Activated naive CD8-positive, alpha-beta T cell treated with anti-CD3 and anti-CD28 coated beads, Interleukin-2, amount 10 ng/mL, durations not matched to agents 7 days and 5 days (primary cell): ENCODE results near the gene NMT2. TPM values are rescaled to one million over a fixed set of nuclear protein-coding genes. Genes with fewer than 3 reads are reported as not detected.

Experiments used
- ATAC-seq: fragments of 150-1000 bp; cut with Tn5 transposase; one replicate; pipeline ENCODE4 v1.10.0; 2021; ENCODE audit warnings: low read depth, moderate library complexity
- POLR2A ChIA-PET: fragments of 350-600 bp; sonication (Branson Sonifier 250); formaldehyde crosslinking; loops from one replicate; lab custom pipeline; 2021; ENCODE audit warnings: antibody characterized with exemption; lab: Charles Lee
- DNase-seq: peaks from one replicate; pipeline ENCODE4 v3.0.0; 2021
- H3K27ac Mint-ChIP-seq: one replicate; pipeline ENCODE4 v1.8.0; 2022; ENCODE audit warnings: mild to moderate bottlenecking, mixed read lengths
- H3K27me3 Mint-ChIP-seq: one replicate; pipeline ENCODE4 v1.8.0; 2022; ENCODE audit warnings: mild to moderate bottlenecking, moderate library complexity, mixed read lengths
- H3K36me3 Mint-ChIP-seq: one replicate; pipeline ENCODE4 v1.8.0; 2021; ENCODE audit warnings: mild to moderate bottlenecking, mixed read lengths
- H3K4me1 Mint-ChIP-seq: one replicate; pipeline ENCODE4 v1.8.0; 2021; ENCODE audit warnings: mixed read lengths
- H3K4me3 Mint-ChIP-seq: one replicate; pipeline ENCODE4 v1.8.0; 2022; ENCODE audit warnings: mild to moderate bottlenecking, moderate library complexity, mixed read lengths
- H3K9me3 Mint-ChIP-seq: one replicate; pipeline ENCODE4 v1.8.0; 2021; ENCODE audit warnings: mixed read lengths
- total RNA-seq, 2 experiments: library from RNA; stranded (reverse); gene quantifications; one replicate each; pipeline ENCODE4 v1.2.3, GENCODE V29; 2021

Gene NMT2
- total RNA-seq, 2 experiments from 2014 or later, result 56.1 to 59.2 TPM

DNA sequence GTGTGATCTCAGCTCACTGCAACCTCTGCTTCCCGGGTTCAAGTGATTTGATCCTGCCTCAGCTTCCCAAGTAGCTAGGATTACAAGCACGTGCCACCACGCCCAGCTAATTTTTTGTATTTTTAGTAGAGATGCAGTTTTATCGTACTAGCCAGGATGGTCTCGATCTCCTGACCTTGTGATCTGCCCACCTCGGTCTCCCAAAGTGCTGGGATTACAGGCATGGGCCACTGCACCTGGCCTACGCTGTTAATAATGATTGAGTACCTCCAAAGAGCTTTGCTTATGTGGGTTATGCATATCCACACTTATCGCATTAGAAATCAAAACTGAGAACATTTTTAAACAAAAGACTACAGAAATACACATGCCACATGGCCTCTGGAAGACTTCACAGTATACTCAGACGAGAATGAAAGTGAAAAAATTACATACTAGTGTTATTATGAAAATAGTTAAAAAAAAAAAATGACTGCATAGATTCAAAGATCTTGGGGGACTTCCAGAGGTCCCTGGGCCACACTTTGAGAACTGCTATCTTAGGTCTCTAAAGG is 45.9 kb downstream of the NMT2 start:
- Mint-ChIP-seq H3K4me1 (peaks cover 7% of the 10 kb centered on the region), H3K36me3 (peaks cover 37% of the 10 kb centered on the region), H3K4me3 (no peak overlapping the region), H3K27me3 (no peaks in the 10 kb centered on the region), H3K9me3 (no peaks in the 10 kb centered on the region), H3K27ac (no peak overlapping the region)
- no peak for ATAC-seq
- POLR2A ChIA-PET, result interaction anchor here (0.7 kb wide), 1 partner anchor 14 kb away, joined by 4 read pairs; no protein-coding TSS in a partner anchor
- no peak for DNase-seq

DNA sequence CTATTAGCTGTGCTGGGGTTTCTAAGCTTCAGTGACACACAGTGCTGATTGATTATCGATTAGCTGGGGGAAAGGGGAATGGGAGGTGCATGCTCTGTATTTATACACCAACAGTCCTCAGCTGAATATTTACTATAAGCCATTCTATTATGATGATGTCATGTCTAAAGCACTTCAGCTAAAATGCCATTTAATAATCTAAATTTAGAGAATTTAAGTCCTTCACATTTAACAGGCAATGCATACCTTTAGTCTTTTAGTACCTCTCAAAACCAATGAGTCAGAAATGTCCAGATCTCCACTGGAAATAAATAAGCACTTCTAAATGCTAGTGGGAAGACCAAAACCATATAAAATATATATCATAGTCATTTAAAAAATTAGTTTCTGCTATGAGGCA is 46.8 kb downstream of the NMT2 start:
- H3K9me3 Mint-ChIP-seq, result no peaks in the 10 kb centered on the region
- H3K27ac Mint-ChIP-seq, result no peak overlapping the region
- no peak overlapping the region for H3K4me3 Mint-ChIP-seq
- H3K36me3 Mint-ChIP-seq, result peaks cover 37% of the 10 kb centered on the region
- H3K4me1 Mint-ChIP-seq, result peaks cover 7% of the 10 kb centered on the region
- POLR2A ChIA-PET, result no interaction called here
- ATAC-seq (no peak), DNase-seq (no peak)
- no peaks in the 10 kb centered on the region for H3K27me3 Mint-ChIP-seq

DNA sequence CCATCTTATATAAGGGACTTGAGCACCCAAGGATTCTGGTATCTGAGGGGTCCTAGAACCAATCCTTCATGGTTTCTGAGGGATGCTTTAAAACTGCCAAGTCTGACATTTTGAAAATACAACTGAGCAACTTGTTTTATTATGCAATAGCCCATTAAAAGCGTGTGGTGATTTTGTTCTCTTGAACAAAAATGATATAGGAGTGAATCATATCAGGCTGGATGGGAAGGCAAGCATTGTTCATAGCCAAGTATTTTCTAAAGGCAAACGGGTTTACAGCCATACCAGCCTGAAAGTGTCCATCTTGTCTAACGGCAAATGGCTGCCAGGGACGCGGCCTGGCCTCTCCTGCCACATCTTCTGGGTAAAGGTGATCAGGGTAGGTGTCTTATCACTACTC is 48.0 kb downstream of the NMT2 start:
- no peaks in the 10 kb centered on the region for H3K27me3 Mint-ChIP-seq
- no peak overlapping the region for H3K4me3 Mint-ChIP-seq
- ATAC-seq (no peak), DNase-seq (no peak)
- POLR2A ChIA-PET, result no interaction called here
- no peak overlapping the region for H3K27ac Mint-ChIP-seq
- H3K36me3 Mint-ChIP-seq, result peaks cover 30% of the 10 kb centered on the region
- H3K9me3 Mint-ChIP-seq, result no peaks in the 10 kb centered on the region
- peaks cover 7% of the 10 kb centered on the region for H3K4me1 Mint-ChIP-seq

DNA sequence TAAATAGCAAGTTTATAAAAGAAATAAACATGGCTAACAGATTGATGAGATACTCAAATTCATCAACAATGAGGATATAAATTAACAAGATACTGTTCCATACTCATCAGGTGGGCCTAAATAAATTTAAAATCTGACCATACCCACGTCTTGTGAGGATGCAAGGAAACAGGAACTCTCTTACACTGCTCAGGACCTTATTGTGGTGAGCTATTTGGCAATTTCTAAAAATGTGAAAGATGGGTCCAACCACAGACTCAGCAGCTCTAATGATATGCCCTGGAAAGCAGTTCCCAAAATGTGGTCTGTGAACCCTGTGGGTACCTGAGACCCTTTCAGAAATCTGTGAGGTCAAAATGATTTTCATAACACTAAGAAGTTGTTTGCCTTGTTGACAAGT is 49.9 kb downstream of the NMT2 start:
- Mint-ChIP-seq H3K4me1 (peaks cover 2% of the 10 kb centered on the region), H3K27me3 (no peaks in the 10 kb centered on the region), H3K27ac (no peak overlapping the region), H3K9me3 (no peaks in the 10 kb centered on the region), H3K4me3 (no peak overlapping the region), H3K36me3 (peaks cover 24% of the 10 kb centered on the region)
- ATAC-seq (no peak), DNase-seq (no peak)
- POLR2A ChIA-PET, result no interaction called here

DNA sequence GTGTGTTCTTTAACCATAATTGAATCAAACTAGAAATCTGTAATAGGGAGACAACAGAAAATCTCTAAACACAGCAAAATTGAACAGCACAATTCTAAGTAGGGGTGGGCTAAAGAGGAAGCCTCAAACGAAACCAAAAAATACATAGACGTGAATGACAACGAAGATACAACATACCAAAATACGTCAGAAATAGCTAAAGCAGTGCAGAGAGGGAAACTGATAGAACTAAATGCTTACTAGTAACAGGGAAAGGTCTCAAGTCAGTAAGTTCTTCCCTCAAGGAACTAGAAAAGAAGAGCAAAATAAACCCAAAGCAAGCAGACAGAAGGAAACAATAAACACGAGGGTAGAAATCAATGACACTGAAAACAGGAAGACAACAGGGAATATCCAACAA is 52.3 kb downstream of the NMT2 start:
- Mint-ChIP-seq H3K4me1 (no peaks in the 10 kb centered on the region), H3K27ac (no peak overlapping the region), H3K27me3 (no peaks in the 10 kb centered on the region), H3K36me3 (peaks cover 25% of the 10 kb centered on the region), H3K4me3 (no peak overlapping the region), H3K9me3 (no peaks in the 10 kb centered on the region)
- DNase-seq (no peak), ATAC-seq (no peak)
- POLR2A ChIA-PET, result no interaction called here

- no peaks in the 10 kb centered on the region for H3K27me3 Mint-ChIP-seq
- POLR2A ChIA-PET, result no interaction called here
- no peaks in the 10 kb centered on the region for H3K9me3 Mint-ChIP-seq
- peaks cover 15% of the 10 kb centered on the region for H3K36me3 Mint-ChIP-seq
- H3K27ac Mint-ChIP-seq, result no peak overlapping the region
- H3K4me3 Mint-ChIP-seq, result no peak overlapping the region
- DNase-seq, result no peak
- ATAC-seq, result no peak
- no peaks in the 10 kb centered on the region for H3K4me1 Mint-ChIP-seq
Observed at GRCh38 chr10:15113766-15114165, 54.7 kb downstream of the NMT2 start.

GRCh38 chr10:15112657-15113056 is 55.8 kb downstream of the NMT2 start:
- no peaks in the 10 kb centered on the region for H3K4me1 Mint-ChIP-seq
- H3K27ac Mint-ChIP-seq, result no peak overlapping the region
- POLR2A ChIA-PET, result no interaction called here
- H3K9me3 Mint-ChIP-seq, result no peaks in the 10 kb centered on the region
- H3K36me3 Mint-ChIP-seq, result peaks cover 18% of the 10 kb centered on the region
- no peak for ATAC-seq
- DNase-seq, result no peak
- no peak overlapping the region for H3K4me3 Mint-ChIP-seq
- H3K27me3 Mint-ChIP-seq, result no peaks in the 10 kb centered on the region

- Mint-ChIP-seq H3K9me3 (no peaks in the 10 kb centered on the region), H3K27ac (no peak overlapping the region), H3K4me1 (peaks cover 8% of the 10 kb centered on the region), H3K27me3 (no peaks in the 10 kb centered on the region), H3K36me3 (peaks cover 9% of the 10 kb centered on the region), H3K4me3 (no peak overlapping the region)
- ATAC-seq (peak; percentile 85), DNase-seq (peak; percentile 61)
- POLR2A ChIA-PET, result no interaction called here
Observed at GRCh38 chr10:15106352-15107013, 62.0 kb downstream of the NMT2 start.

DNA sequence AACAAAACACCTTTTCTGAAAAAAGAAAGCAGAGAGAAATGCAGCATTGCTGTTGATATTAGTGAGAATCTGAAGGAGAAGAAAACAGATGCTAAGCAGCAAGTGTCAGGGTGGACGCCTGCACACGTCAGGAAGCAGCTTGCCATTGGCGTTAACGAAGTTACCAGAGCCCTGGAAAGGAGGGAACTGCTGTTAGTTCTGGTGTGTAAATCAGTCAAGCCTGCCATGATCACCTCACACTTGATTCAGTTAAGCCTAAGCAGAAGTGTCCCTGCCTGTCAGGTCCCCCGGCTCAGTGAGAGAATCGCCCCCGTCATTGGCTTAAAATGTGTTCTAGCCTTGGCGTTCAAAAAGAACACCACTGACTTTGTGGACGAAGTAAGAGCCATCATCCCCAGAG is 65.0 kb downstream of the NMT2 start:
- Mint-ChIP-seq H3K27ac (no peak overlapping the region), H3K9me3 (no peaks in the 10 kb centered on the region), H3K4me1 (peaks cover 24% of the 10 kb centered on the region), H3K4me3 (no peak overlapping the region), H3K36me3 (peaks cover 6% of the 10 kb centered on the region), H3K27me3 (no peaks in the 10 kb centered on the region)
- POLR2A ChIA-PET, result no interaction called here
- ATAC-seq (no peak), DNase-seq (no peak)

GRCh38 chr10:15099886-15100285 is 68.6 kb downstream of the NMT2 start:
- DNase-seq (no peak), ATAC-seq (no peak)
- Mint-ChIP-seq H3K9me3 (no peaks in the 10 kb centered on the region), H3K27me3 (no peaks in the 10 kb centered on the region), H3K4me1 (peaks cover 20% of the 10 kb centered on the region), H3K4me3 (peak overlapping the region; percentile 4), H3K36me3 (peaks cover 5% of the 10 kb centered on the region), H3K27ac (peak overlapping the region; percentile 26)
- POLR2A ChIA-PET, result interaction anchor here (1.1 kb wide), 1 partner anchor 147 kb away, joined by 3 read pairs; the partner anchor contains the start of gene DCLRE1C

DNA sequence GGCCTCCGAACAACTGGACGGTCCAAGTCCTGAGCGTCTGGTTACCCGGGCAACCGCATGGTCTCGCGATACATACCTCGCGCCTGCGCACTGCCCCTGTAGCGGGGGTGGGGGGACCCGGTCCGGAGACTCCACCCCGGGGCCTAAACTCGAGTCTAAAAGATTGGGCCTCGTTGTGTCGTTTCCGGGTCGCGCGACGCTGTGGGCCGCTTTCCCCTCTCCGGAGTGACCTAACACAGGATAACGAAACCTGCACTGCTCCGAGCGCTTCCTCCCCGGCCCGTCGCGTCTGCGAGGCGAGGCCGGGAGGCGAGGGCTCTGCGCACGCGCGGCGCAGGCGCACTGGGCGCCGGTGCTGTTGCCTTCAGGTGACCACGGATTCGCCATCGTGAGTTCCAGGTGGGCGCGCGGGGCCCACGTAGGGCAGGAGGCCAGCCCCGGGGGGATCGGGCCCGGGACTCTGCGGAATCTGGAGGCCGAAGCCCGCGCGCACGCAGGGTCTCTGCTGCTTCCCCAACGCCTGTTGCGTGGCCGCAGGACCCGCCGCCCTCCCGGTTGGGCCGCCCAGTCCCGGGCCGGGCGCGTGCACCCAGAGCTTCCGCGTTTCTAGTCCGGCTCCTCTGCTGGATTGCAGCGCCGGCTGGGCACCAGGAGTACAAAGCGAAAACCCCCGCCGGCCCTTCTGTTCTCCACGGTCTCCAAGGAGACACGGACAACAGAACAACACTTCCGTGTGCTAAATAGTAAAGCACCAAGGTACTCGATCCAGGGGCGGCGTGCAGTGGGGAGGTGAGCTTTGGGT is 71.3 kb downstream of the NMT2 start, which contains the start of gene RPP38:
TSS of gene RPP38 (plus strand) at position 345 of the 802 bp plus-strand sequence. CDS start 5,960 bp downstream, outside the sequence.
- Mint-ChIP-seq H3K27me3 (no peaks in the 10 kb centered on the region), H3K4me3 (peak within 1 kb of the TSS; percentile 97), H3K4me1 (peaks cover 20% of the 10 kb centered on the region), H3K27ac (peak within 1 kb of the TSS; percentile 97), H3K9me3 (no peaks in the 10 kb centered on the region), H3K36me3 (peaks cover 3% of the 10 kb centered on the region)
- POLR2A ChIA-PET, result interaction anchor here (0.8 to 2.3 kb wide), 4 partner anchors 72 to 545 kb away, joined by 3 to 11 read pairs (median 5); partner anchors contain the start of genes MEIG1 and NMT2
- DNase-seq (peak; percentile 97), ATAC-seq (peak; percentile 92)

DNA sequence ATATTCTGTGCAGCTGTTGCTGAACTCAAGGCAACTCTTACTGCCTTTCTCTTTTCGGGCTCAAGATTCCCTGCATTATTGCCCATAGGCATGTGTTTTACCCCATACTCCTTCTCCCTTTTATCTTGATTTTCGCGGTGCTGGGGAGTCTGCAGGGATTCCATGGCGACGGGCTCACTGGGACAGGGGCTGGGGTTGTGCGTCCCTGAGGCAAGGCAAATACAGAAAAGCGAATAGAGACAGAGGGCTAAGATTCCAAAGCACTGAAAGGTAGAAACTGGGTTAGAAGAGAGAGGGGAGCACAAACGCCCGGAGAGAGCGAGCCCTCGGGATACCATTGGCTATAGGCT is 71.9 kb downstream of the NMT2 start:
- no peaks in the 10 kb centered on the region for H3K9me3 Mint-ChIP-seq
- no peaks in the 10 kb centered on the region for H3K27me3 Mint-ChIP-seq
- peak; percentile 21 for ATAC-seq
- no peak for DNase-seq
- peaks cover 3% of the 10 kb centered on the region for H3K36me3 Mint-ChIP-seq
- POLR2A ChIA-PET, result interaction anchor here (2.3 kb wide), 1 partner anchor 137 kb away, joined by 7 read pairs; the partner anchor contains the start of gene MEIG1
- peak overlapping the region; percentile 97 for H3K27ac Mint-ChIP-seq
- peak overlapping the region; percentile 97 for H3K4me3 Mint-ChIP-seq
- H3K4me1 Mint-ChIP-seq, result peaks cover 20% of the 10 kb centered on the region

DNA sequence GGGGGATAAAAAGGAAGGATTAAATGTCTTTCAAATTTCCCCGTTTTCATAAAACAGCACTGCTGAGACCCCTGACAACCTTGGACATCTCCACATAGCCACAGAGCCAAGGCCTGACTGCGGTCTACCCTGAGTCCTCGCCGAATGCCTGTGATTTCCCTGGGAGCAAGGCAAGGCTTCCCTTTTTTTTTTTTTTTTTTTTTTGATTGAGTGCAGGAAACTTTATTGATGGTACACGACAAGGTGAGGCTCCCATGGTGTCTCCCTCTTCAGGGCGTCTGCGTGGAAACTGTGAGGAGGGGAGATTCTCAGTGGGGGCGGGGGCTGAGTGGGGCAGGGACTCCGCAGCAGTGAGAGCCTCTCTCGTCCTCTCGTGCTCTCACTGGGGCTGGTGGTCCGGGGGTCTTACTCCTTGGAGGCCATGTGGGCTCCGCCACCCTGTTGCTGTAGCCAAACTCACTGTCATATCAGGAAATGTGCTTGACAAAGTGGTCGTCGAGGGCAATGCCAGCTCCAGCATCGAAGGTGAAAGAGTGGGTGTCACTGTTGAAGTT is 75.6 kb downstream of the NMT2 start:
- no peak overlapping the region for H3K4me3 Mint-ChIP-seq
- peaks cover 4% of the 10 kb centered on the region for H3K4me1 Mint-ChIP-seq
- H3K36me3 Mint-ChIP-seq, result peaks cover 2% of the 10 kb centered on the region
- H3K27ac Mint-ChIP-seq, result no peak overlapping the region
- ATAC-seq, result no peak
- H3K9me3 Mint-ChIP-seq, result no peaks in the 10 kb centered on the region
- no peak for DNase-seq
- no peaks in the 10 kb centered on the region for H3K27me3 Mint-ChIP-seq
- POLR2A ChIA-PET, result no interaction called here
